Measurements from ENCODE around the gene ATRN.

Gene ATRN

GRCh38 chr20:3697588-3698305 is 226.9 kb downstream of the ATRN start:
- TF ChIP-seq CTCF (IDR thresholded peaks at IDR 0.05; ENCODE audit: borderline replicate concordance, insufficient read depth, low read depth, low read length): no peak
- no peak overlapping the region for H3K4me3 ChIP-seq (ENCODE audit: low read depth, low read length)

- no peak overlapping the region for H3K4me3 ChIP-seq (ENCODE audit: low read depth, low read length)
- no peak for TF ChIP-seq CTCF (IDR thresholded peaks at IDR 0.05; ENCODE audit: borderline replicate concordance, insufficient read depth, low read depth, low read length)
Observed at GRCh38 chr20:3698591-3699001, 227.8 kb downstream of the ATRN start.

DNA sequence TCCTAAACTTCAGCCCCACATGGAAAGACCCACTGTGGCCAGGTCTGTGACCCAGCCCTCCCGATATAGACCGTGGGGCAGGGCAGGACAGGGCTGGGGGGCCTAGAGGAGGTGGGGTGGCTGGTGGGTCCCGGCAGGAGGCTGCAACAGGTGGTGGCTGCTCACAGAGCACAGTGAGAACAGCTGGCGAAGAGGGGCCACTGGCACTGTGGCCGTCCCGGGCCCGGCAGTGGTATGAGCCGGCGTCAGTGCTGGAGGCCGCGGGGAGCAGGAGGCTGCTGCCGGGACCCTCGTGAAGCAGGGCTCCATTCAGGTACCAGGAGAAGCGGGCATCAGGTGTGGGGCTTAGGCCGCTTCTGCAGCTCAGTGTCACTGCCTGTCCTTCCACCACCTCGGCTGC is 228.2 kb downstream of the ATRN start:
- no peak overlapping the region for H3K4me3 ChIP-seq (ENCODE audit: low read depth, low read length)
- TF ChIP-seq CTCF (IDR thresholded peaks at IDR 0.05; ENCODE audit: borderline replicate concordance, insufficient read depth, low read depth, low read length): no peak

Measured in GM12875 (cell line).